ENCODE data around the gene TIGAR. TPM values are rescaled to one million over a fixed set of nuclear protein-coding genes. Genes with fewer than 3 reads are reported as not detected.

TIGAR gene
- polyA plus RNA-seq, 3 donors, result 5.5 to 16.0 (median 11.0) TPM

- peak; percentile 68 to 72 (median 69) for DNase-seq
- Mint-ChIP-seq H3K4me3 (peak overlapping the region; percentile 11 to 22), H3K4me1 (peaks cover 57% of the 10 kb centered on the region), H3K9me3 (peaks cover 0 to 2% (median 0%) of the 10 kb centered on the region in 7 donors), H3K36me3 (peaks cover 56 to 71% of the 10 kb centered on the region in 2 donors), H3K27me3 (ENCODE audit: low read depth in 3 of 3) (peaks cover 0 to 4% (median 2%) of the 10 kb centered on the region in 3 donors), H3K27ac (peak overlapping the region in 4 of 7 donors; percentile 11 to 79 (median 62))
- Histone ChIP-seq H3K9me3 (replicated peaks in 1 of 2; ENCODE audit: control insufficient read depth in 1 of 2, insufficient read depth in 1 of 2, low read length in 2 of 2) (no peaks in the 10 kb centered on the region), H3K27ac (ENCODE audit: low read depth in 1 of 2, low read length in 2 of 2) (peak overlapping the region in 1 of 2 donors; percentile 54), H3K27me3 (ENCODE audit: control insufficient read depth in 2 of 2, insufficient read depth in 2 of 2, low read length in 2 of 2) (no peaks in the 10 kb centered on the region), H3K79me2 (ENCODE audit: insufficient read depth, low read length) (peaks cover 24% of the 10 kb centered on the region), H3K36me3 (replicated peaks in 1 of 2; ENCODE audit: control insufficient read depth in 1 of 2, insufficient read depth in 2 of 2, low read length in 2 of 2) (peaks cover 16 to 30% of the 10 kb centered on the region in 2 donors), H3K4me1 (ENCODE audit: control insufficient read depth in 1 of 2, insufficient read depth in 2 of 2, low read length in 2 of 2) (peaks cover 51 to 55% of the 10 kb centered on the region in 2 donors), H3K9ac (ENCODE audit: insufficient read depth, low read length, poor library complexity, severe bottlenecking) (no peak overlapping the region), H4K20me1 (ENCODE audit: insufficient read depth, low read length) (no peaks in the 10 kb centered on the region), H2AFZ (ENCODE audit: insufficient read depth, low read depth, low read length, poor library complexity, severe bottlenecking) (no peak overlapping the region), H3K4me3 (replicated peaks in 1 of 3; ENCODE audit: low read depth in 2 of 3, low read length in 3 of 3) (no peak overlapping the region), H3K4me2 (replicated peaks; ENCODE audit: extremely low read depth, low read length, poor library complexity, severe bottlenecking) (peak overlapping the region; percentile 36)
- intact Hi-C loops (cut with micrococcal nuclease), result loop anchor here in 1 of 2 donors (5.0 kb wide), 1 partner anchor 36 kb away; the partner anchor contains the start of gene TIGAR
- WGBS (ENCODE audit: insufficient coverage), result 51% methylated on average over 11 of the region's 12 CpGs
- TF ChIP-seq CTCF (IDR thresholded peaks at IDR 0.05), result no peak
Measured at GRCh38 chr12:4286228-4286627, 34.8 kb upstream of the TIGAR start.

GRCh38 chr12:4286771-4287317, 34.2 kb upstream of the TIGAR start:
- no peak for TF ChIP-seq CTCF (IDR thresholded peaks at IDR 0.05)
- no peaks in the 10 kb centered on the region for H4K20me1 ChIP-seq (ENCODE audit: insufficient read depth, low read length)
- intact Hi-C loops (cut with micrococcal nuclease), result loop anchor here in 1 of 2 donors (5.0 kb wide), 1 partner anchor 35 kb away; the partner anchor contains the start of gene TIGAR
- H3K27me3 ChIP-seq (ENCODE audit: control insufficient read depth in 2 of 2, insufficient read depth in 2 of 2, low read length in 2 of 2), result no peaks in the 10 kb centered on the region
- H3K9ac ChIP-seq (ENCODE audit: insufficient read depth, low read length, poor library complexity, severe bottlenecking), result no peak overlapping the region
- H3K4me3 ChIP-seq (replicated peaks in 1 of 3; ENCODE audit: low read depth in 2 of 3, low read length in 3 of 3), result no peak overlapping the region
- H3K9me3 ChIP-seq (replicated peaks in 1 of 2; ENCODE audit: control insufficient read depth in 1 of 2, insufficient read depth in 1 of 2, low read length in 2 of 2), result no peaks in the 10 kb centered on the region
- peaks cover 51 to 55% of the 10 kb centered on the region in 2 donors for H3K4me1 ChIP-seq (ENCODE audit: control insufficient read depth in 1 of 2, insufficient read depth in 2 of 2, low read length in 2 of 2)
- H3K36me3 ChIP-seq (replicated peaks in 1 of 2; ENCODE audit: control insufficient read depth in 1 of 2, insufficient read depth in 2 of 2, low read length in 2 of 2), result peaks cover 16 to 26% of the 10 kb centered on the region in 2 donors
- peaks cover 27% of the 10 kb centered on the region for H3K79me2 ChIP-seq (ENCODE audit: insufficient read depth, low read length)
- H3K36me3 Mint-ChIP-seq, result peaks cover 57 to 72% of the 10 kb centered on the region in 2 donors
- H3K4me3 Mint-ChIP-seq, result no peak overlapping the region
- no peak for DNase-seq
- peak overlapping the region in 3 of 7 donors; percentile 11 to 98 (median 79) for H3K27ac Mint-ChIP-seq
- H3K27me3 Mint-ChIP-seq (ENCODE audit: low read depth in 3 of 3), result peaks cover 0 to 4% (median 2%) of the 10 kb centered on the region in 3 donors
- no peak overlapping the region for H2AFZ ChIP-seq (ENCODE audit: insufficient read depth, low read depth, low read length, poor library complexity, severe bottlenecking)
- H3K4me2 ChIP-seq (replicated peaks; ENCODE audit: extremely low read depth, low read length, poor library complexity, severe bottlenecking), result no peak overlapping the region
- peaks cover 59% of the 10 kb centered on the region for H3K4me1 Mint-ChIP-seq
- peaks cover 0 to 2% (median 0%) of the 10 kb centered on the region in 7 donors for H3K9me3 Mint-ChIP-seq
- WGBS (ENCODE audit: insufficient coverage), result 91% methylated on average over 14 of the region's 14 CpGs
- H3K27ac ChIP-seq (ENCODE audit: low read depth in 1 of 2, low read length in 2 of 2), result peak overlapping the region in 1 of 2 donors; percentile 54

Data from CD14-positive monocyte (primary cell).